Measurements from ENCODE around the gene NAPA.

DNA sequence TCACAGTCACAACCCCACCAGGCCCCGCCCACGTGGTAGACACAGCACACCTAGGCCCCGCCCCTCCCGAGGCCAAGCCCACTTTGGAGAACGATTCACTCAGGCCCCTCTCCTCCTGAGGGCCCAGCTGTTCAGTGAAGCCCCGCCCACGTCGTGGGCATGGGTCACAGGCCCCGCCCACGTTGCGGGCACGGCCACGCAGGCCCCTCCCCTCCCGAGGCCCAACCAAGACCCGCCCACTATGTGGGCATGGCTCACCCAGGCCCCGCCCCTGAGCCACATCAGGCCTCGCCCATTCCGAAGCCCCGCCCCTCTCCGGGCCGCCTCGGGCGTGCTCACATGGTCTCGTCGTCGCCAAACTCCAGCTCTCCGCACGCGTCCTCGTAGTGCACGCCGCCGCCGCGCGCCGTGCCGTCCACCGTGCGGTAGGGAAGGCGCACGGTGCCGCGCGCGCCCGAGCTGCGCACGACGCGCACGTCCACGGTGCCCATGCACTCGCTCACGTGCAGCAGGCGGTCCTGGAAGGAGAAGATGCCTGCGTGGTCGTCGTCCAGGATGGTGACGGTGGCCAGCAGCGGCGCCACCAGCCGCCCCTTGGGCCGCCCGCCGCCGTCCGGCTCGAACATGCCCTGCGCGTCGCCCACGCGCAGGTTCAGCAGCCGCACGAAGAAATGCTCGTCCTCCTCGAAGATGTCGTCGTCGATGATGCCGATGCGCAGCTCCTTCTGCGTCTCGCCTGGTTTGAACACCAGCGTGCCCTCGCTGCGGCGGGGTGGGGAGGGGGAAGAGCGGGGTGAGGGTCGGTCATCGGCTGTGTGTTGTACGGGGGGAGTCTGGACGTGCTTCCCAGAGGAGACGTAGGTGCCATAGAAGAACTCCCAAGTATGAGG, 67.1 kb downstream of the NAPA start:
- TF ChIP-seq, protein P1, sequence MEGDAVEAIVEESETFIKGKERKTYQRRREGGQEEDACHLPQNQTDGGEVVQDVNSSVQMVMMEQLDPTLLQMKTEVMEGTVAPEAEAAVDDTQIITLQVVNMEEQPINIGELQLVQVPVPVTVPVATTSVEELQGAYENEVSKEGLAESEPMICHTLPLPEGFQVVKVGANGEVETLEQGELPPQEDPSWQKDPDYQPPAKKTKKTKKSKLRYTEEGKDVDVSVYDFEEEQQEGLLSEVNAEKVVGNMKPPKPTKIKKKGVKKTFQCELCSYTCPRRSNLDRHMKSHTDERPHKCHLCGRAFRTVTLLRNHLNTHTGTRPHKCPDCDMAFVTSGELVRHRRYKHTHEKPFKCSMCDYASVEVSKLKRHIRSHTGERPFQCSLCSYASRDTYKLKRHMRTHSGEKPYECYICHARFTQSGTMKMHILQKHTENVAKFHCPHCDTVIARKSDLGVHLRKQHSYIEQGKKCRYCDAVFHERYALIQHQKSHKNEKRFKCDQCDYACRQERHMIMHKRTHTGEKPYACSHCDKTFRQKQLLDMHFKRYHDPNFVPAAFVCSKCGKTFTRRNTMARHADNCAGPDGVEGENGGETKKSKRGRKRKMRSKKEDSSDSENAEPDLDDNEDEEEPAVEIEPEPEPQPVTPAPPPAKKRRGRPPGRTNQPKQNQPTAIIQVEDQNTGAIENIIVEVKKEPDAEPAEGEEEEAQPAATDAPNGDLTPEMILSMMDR (IDR thresholded peaks at IDR 0.05; ENCODE audit: low read depth, low read length, poor library complexity, severe bottlenecking) = no peak
- no peak for TF ChIP-seq EZH2phosphoT487 (IDR thresholded peaks at IDR 0.05; ENCODE audit: borderline replicate concordance, low read length)

All from DOHH2 (cell line).